Tibial artery (tissue), 4 donors: ENCODE results near the gene SH3GL3.

ENCODE experiments used
- DNase-seq, 2 donors: peaks; one replicate each; pipeline ENCODE4 v3.0.0-alpha.2; 2019
- H3K27ac ChIP-seq, 2 donors: fragments of 200-600 bp; sonication (generic) in 1 of 2; 1 replicate in 1 of 2; 2 replicates in 1 of 2; pipeline ENCODE4 v1.5.1; 2018 to 2019; ENCODE audit warnings: mild to moderate bottlenecking in 1 of 2
- H3K27me3 ChIP-seq, 2 donors: fragments of 200-600 bp; sonication (generic) in 1 of 2; one replicate each; pipeline versions ENCODE4 v1.5.1 to v1.6.0; 2016 to 2019
- H3K36me3 ChIP-seq, 3 donors: fragments of 200-600 bp; sonication (generic) in 2 of 3; one replicate each; pipeline ENCODE4 v1.5.1; 2016 to 2019; ENCODE audit warnings: mild to moderate bottlenecking in 2 of 3
- H3K4me1 ChIP-seq, 4 donors: fragments of 200-600 bp; sonication (generic) in 2 of 4; 1 replicate in 3 of 4; 2 replicates in 1 of 4; pipeline ENCODE4 v1.5.1; 2016 to 2019
- H3K4me3 ChIP-seq, 2 donors: fragments of 200-600 bp; sonication (generic) in 1 of 2; 1 replicate in 1 of 2; 2 replicates in 1 of 2; pipeline ENCODE4 v1.5.1; 2018 to 2019; ENCODE audit warnings: mild to moderate bottlenecking in 2 of 2
- H3K9me3 ChIP-seq, 3 donors: fragments of 200-600 bp; sonication (generic) in 1 of 3; one replicate each; pipeline ENCODE4 v1.5.1; 2016 to 2019
- intact Hi-C: fragments of 100-400 bp; cut with DNase I; formaldehyde crosslinking; loops from one replicate; pipeline ENCODE4 v1.15.0; 2023; ENCODE audit warnings: low total_unique reads
- TF ChIP-seq, protein P1 (sequence below), 2 experiments: fragments of 200-600 bp in 1 of 2; fragments of 450-650 bp in 1 of 2; IDR thresholded peaks; one replicate each; pipeline ENCODE4 v1.5.1; 2017 to 2019; ENCODE audit warnings: antibody characterized with exemption in 2 of 2, mild to moderate bottlenecking in 1 of 2, moderate library complexity in 1 of 2

The SH3GL3 gene

DNA sequence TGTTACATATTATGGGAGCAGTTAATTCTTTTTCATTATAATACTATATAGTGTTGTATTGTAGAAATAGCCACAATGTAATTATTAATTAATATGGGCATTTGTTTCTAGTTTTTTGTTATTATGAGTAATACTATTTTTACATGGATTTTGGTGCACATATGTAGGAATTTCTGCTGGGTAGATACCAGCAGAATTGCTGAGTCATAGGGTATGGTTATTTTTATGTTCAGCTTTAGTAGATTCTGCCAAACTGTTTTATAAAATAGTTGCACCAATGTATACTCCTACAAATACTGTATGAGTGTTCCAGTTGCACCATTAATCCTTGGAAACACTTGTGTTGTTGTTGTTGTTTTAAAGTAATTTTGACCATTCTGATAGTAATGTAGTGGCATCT, 91.5 kb downstream of the SH3GL3 start:
- Histone ChIP-seq H3K9me3 (peaks cover 0 to 6% (median 0%) of the 10 kb centered on the region in 3 donors), H3K27me3 (no peaks in the 10 kb centered on the region), H3K36me3 (no peaks in the 10 kb centered on the region), H3K27ac (no peak overlapping the region), H3K4me3 (no peak overlapping the region), H3K4me1 (no peaks in the 10 kb centered on the region)
- TF ChIP-seq, protein P1, sequence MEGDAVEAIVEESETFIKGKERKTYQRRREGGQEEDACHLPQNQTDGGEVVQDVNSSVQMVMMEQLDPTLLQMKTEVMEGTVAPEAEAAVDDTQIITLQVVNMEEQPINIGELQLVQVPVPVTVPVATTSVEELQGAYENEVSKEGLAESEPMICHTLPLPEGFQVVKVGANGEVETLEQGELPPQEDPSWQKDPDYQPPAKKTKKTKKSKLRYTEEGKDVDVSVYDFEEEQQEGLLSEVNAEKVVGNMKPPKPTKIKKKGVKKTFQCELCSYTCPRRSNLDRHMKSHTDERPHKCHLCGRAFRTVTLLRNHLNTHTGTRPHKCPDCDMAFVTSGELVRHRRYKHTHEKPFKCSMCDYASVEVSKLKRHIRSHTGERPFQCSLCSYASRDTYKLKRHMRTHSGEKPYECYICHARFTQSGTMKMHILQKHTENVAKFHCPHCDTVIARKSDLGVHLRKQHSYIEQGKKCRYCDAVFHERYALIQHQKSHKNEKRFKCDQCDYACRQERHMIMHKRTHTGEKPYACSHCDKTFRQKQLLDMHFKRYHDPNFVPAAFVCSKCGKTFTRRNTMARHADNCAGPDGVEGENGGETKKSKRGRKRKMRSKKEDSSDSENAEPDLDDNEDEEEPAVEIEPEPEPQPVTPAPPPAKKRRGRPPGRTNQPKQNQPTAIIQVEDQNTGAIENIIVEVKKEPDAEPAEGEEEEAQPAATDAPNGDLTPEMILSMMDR (IDR thresholded peaks at IDR 0.05) = no peak
- no peak for DNase-seq
- intact Hi-C loops = loop anchor here (10.0 kb wide), 2 partner anchors 64 to 114 kb away; no protein-coding TSS in a partner anchor

DNA sequence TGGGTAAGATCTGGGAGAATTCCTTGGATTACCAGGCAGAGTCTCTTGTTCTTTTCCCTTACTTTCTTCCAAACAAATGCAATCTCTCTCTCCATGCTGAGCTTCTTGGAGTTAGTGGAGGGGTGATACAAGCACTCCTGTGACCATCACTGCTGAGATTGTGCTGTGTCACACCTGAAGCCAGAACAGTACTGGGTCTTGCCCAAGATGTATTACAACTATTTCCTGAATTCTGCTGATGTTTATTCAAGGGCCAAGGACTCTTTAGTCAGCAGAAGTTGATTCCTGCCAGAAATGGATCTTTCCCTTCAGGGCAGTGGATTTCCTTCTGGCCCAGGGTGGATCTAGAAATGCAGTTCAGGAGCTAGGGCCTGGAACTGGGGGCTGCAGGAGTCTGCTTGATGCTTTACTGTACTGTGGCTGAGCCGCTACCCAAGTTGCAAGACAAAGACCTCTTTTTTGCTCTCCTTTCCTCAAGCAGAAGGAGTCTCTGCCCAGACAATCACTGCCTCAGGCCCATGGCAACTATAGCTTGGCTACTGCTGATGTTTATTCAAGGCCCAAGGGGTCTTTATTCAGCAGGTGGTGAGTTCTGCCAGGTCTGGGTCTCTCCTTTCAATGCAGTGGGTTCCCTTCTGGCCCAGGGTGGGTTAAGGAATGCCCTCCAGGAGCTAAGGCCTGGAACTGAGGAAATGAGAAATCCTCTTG, 98.8 kb downstream of the SH3GL3 start:
- H3K4me3 ChIP-seq = no peak overlapping the region
- intact Hi-C loops = no loop called here
- no peak for DNase-seq
- no peaks in the 10 kb centered on the region for H3K27me3 ChIP-seq
- H3K4me1 ChIP-seq = no peaks in the 10 kb centered on the region
- H3K36me3 ChIP-seq = no peaks in the 10 kb centered on the region
- TF ChIP-seq, protein P1 (IDR thresholded peaks at IDR 0.05) = no peak
- H3K9me3 ChIP-seq = peaks cover 0 to 10% (median 8%) of the 10 kb centered on the region in 3 donors
- H3K27ac ChIP-seq = no peak overlapping the region

DNA sequence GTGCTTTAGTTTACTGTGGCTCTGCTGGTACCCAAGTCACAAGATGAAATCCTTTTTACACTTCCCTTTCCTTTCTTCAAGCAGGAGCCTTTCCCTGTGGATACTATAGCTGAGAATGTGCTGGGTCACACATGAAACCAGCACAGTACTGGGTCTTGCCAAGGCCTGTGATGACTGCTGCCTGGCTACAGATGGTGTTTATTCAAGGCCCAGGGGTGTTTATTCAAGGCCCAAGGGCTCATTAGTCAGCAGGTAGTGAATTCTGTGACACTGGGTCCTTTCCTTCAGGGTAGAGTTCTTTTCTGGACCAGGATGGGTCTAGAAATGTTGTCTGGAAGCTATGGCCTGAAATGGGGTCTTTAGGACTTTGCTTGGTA, 99.4 kb downstream of the SH3GL3 start:
- peaks cover 0 to 10% (median 8%) of the 10 kb centered on the region in 3 donors for H3K9me3 ChIP-seq
- TF ChIP-seq, protein P1 (IDR thresholded peaks at IDR 0.05) = no peak
- no peaks in the 10 kb centered on the region for H3K4me1 ChIP-seq
- no peaks in the 10 kb centered on the region for H3K27me3 ChIP-seq
- H3K36me3 ChIP-seq = no peaks in the 10 kb centered on the region
- no peak overlapping the region for H3K4me3 ChIP-seq
- DNase-seq = no peak
- intact Hi-C loops = no loop called here
- H3K27ac ChIP-seq = no peak overlapping the region

DNA sequence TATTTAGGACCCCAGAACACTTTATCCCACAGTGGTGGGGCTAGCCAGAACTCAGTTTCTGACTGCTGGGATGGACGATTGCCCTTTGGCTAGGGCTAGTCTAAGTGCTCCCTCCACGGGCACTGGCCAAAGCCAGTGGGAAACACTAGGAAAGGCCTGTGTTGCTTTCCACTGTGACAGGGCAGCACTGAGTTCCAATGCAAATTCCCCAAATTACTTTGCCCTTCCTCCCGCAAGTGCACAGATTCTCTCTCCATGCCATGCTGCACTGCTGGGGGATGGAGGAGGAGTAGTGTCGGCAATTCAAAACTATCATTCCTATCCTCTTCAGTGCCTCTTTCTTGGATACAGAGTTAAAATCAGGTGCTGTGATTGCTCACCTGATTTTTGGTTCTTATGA, 100.0 kb downstream of the SH3GL3 start:
- H3K9me3 ChIP-seq = peaks cover 0 to 10% (median 8%) of the 10 kb centered on the region in 3 donors
- no peaks in the 10 kb centered on the region for H3K27me3 ChIP-seq
- TF ChIP-seq, protein P1 (IDR thresholded peaks at IDR 0.05) = no peak
- H3K4me3 ChIP-seq = no peak overlapping the region
- H3K27ac ChIP-seq = no peak overlapping the region
- no peaks in the 10 kb centered on the region for H3K36me3 ChIP-seq
- intact Hi-C loops = no loop called here
- no peaks in the 10 kb centered on the region for H3K4me1 ChIP-seq
- no peak for DNase-seq

GRCh38 chr15:83549623-83550022, 102.5 kb downstream of the SH3GL3 start:
- no peaks in the 10 kb centered on the region for H3K4me1 ChIP-seq
- H3K4me3 ChIP-seq = no peak overlapping the region
- no peaks in the 10 kb centered on the region for H3K36me3 ChIP-seq
- no peaks in the 10 kb centered on the region for H3K27me3 ChIP-seq
- intact Hi-C loops = no loop called here
- peaks cover 0 to 8% (median 0%) of the 10 kb centered on the region in 3 donors for H3K9me3 ChIP-seq
- TF ChIP-seq, protein P1 (IDR thresholded peaks at IDR 0.05) = no peak
- no peak for DNase-seq
- H3K27ac ChIP-seq = no peak overlapping the region
